ENCODE results near the gene ARV1.
A peak's percentile ranks its signal among the peaks of the same experiment; 100 is the strongest.

The ARV1 gene

GRCh38 chr1:230940848-230941247 is 38.0 kb upstream of the ARV1 start:
- no peak for DNase-seq (ENCODE audit: low spot score)
- TF ChIP-seq CTCF (IDR thresholded peaks at IDR 0.05; ENCODE audit: extremely low read depth, missing control alignments), result no peak

- no peak for DNase-seq (ENCODE audit: low spot score)
- TF ChIP-seq CTCF (IDR thresholded peaks at IDR 0.05; ENCODE audit: extremely low read depth, missing control alignments), result no peak
Observed at GRCh38 chr1:230943048-230943593, 35.8 kb upstream of the ARV1 start.

- TF ChIP-seq CTCF (IDR thresholded peaks at IDR 0.05; ENCODE audit: extremely low read depth, missing control alignments), result no peak
- DNase-seq (ENCODE audit: low spot score), result no peak
Observed at GRCh38 chr1:230948301-230948700, 30.6 kb upstream of the ARV1 start.

GRCh38 chr1:230948903-230949302 is 30.0 kb upstream of the ARV1 start:
- TF ChIP-seq CTCF (IDR thresholded peaks at IDR 0.05; ENCODE audit: extremely low read depth, missing control alignments), result no peak
- no peak for DNase-seq (ENCODE audit: low spot score)

- no peak for TF ChIP-seq CTCF (IDR thresholded peaks at IDR 0.05; ENCODE audit: extremely low read depth, missing control alignments)
- no peak for DNase-seq (ENCODE audit: low spot score)
Observed at GRCh38 chr1:230950404-230950803, 28.5 kb upstream of the ARV1 start.

GRCh38 chr1:230957580-230957989 is 21.3 kb upstream of the ARV1 start:
- TF ChIP-seq CTCF (IDR thresholded peaks at IDR 0.05; ENCODE audit: extremely low read depth, missing control alignments), result no peak
- DNase-seq (ENCODE audit: low spot score), result peak; percentile 47

- no peak for TF ChIP-seq CTCF (IDR thresholded peaks at IDR 0.05; ENCODE audit: extremely low read depth, missing control alignments)
- no peak for DNase-seq (ENCODE audit: low spot score)
Observed at GRCh38 chr1:230958370-230958769, 20.5 kb upstream of the ARV1 start.
